HG03520 (cell line): ENCODE data around the gene FOSB.
"Not testable (repeated sequence)": the region's sequence is repeated elsewhere in the genome, so short reads cannot be mapped to it uniquely, and the experiment has no call there.

Source experiments
- ATAC-seq: cut with Tn5 transposase; IDR thresholded peaks from one replicate; pipeline ENCODE4 v1.9.1; 2021; ENCODE audit warnings: mild to moderate bottlenecking, moderate library complexity; ENCODE audit not compliant: unreplicated experiment

Gene FOSB

GRCh38 chr19:45467456-45468158, at the start of gene FOSB:
FOSB (plus strand) TSS chr19:45467996; CDS start chr19:45468587, 591 bp downstream.
- no peak for ATAC-seq

GRCh38 chr19:45418802-45419201, 49.0 kb upstream of the FOSB start:
- ATAC-seq, result no peak

- ATAC-seq, result no peak
Observed at GRCh38 chr19:45419396-45419795, 48.4 kb upstream of the FOSB start.

- no peak for ATAC-seq
Observed at GRCh38 chr19:45419895-45420294, 47.9 kb upstream of the FOSB start.

GRCh38 chr19:45420356-45420755, 47.4 kb upstream of the FOSB start:
- ATAC-seq, result no peak

- ATAC-seq, result no peak
Observed at GRCh38 chr19:45420871-45421270, 46.9 kb upstream of the FOSB start.

- ATAC-seq, result no peak
Observed at GRCh38 chr19:45421947-45422498, 45.8 kb upstream of the FOSB start.

- ATAC-seq, result no peak
Observed at GRCh38 chr19:45423033-45423588, 44.7 kb upstream of the FOSB start.

GRCh38 chr19:45423589-45424190, 44.1 kb upstream of the FOSB start, which contains the start of gene ERCC1:
ERCC1 (minus strand) TSS chr19:45423917; CDS start chr19:45423374, 543 bp downstream.
- peak; percentile 59 for ATAC-seq

- ATAC-seq, result no peak
Observed at GRCh38 chr19:45424191-45425058, 43.4 kb upstream of the FOSB start.

- no peak for ATAC-seq
Observed at GRCh38 chr19:45428384-45429231, 39.2 kb upstream of the FOSB start.

- ATAC-seq, result not testable (repeated sequence)
Observed at GRCh38 chr19:45429896-45430295, 37.9 kb upstream of the FOSB start.

- not testable (repeated sequence) for ATAC-seq
Observed at GRCh38 chr19:45431008-45431407, 36.8 kb upstream of the FOSB start.

GRCh38 chr19:45432543-45432942, 35.3 kb upstream of the FOSB start:
- not testable (repeated sequence) for ATAC-seq

GRCh38 chr19:45437328-45437727, 30.5 kb upstream of the FOSB start:
- no peak for ATAC-seq

GRCh38 chr19:45439190-45439568, 28.6 kb upstream of the FOSB start:
- ATAC-seq, result no peak

- peak; percentile 51 for ATAC-seq
Observed at GRCh38 chr19:45439569-45440258, 28.1 kb upstream of the FOSB start.

- no peak for ATAC-seq
Observed at GRCh38 chr19:45440259-45440638, 27.5 kb upstream of the FOSB start.

- ATAC-seq, result no peak
Observed at GRCh38 chr19:45440873-45441654, 26.7 kb upstream of the FOSB start.
